Fibroblast of villous mesenchyme (primary cell): Measurements from ENCODE around the gene EXOC3L4. TPM values are rescaled to one million over a fixed set of nuclear protein-coding genes. Genes with fewer than 3 reads are reported as not detected.

ENCODE experiments used
- DNase-seq: peaks from one replicate; pipeline ENCODE4 v3.0.0-alpha.2; 2010; ENCODE audit warnings: low read depth
- H3K4me3 ChIP-seq: 2 replicates; pipeline ENCODE4 v1.5.1; 2011; ENCODE audit warnings: low read depth, mild to moderate bottlenecking, low read length
- total RNA-seq: library from RNA; depleted of rRNA; stranded (reverse); fragments of >200 nt; gene quantifications from 2 replicates; pipeline ENCODE4 v1.2.3, GENCODE V29; 2012
- TF ChIP-seq, protein P1 (sequence below): IDR thresholded peaks from 2 replicates; pipeline ENCODE4 v1.5.1; 2012; ENCODE audit warnings: low read depth, mild to moderate bottlenecking, low read length; ENCODE audit not compliant: insufficient read depth

EXOC3L4 gene
- total RNA-seq, 1 donor: not detected

GRCh38 chr14:103129301-103130016 is 34.9 kb downstream of the EXOC3L4 start:
- DNase-seq: no peak
- TF ChIP-seq, protein P1, sequence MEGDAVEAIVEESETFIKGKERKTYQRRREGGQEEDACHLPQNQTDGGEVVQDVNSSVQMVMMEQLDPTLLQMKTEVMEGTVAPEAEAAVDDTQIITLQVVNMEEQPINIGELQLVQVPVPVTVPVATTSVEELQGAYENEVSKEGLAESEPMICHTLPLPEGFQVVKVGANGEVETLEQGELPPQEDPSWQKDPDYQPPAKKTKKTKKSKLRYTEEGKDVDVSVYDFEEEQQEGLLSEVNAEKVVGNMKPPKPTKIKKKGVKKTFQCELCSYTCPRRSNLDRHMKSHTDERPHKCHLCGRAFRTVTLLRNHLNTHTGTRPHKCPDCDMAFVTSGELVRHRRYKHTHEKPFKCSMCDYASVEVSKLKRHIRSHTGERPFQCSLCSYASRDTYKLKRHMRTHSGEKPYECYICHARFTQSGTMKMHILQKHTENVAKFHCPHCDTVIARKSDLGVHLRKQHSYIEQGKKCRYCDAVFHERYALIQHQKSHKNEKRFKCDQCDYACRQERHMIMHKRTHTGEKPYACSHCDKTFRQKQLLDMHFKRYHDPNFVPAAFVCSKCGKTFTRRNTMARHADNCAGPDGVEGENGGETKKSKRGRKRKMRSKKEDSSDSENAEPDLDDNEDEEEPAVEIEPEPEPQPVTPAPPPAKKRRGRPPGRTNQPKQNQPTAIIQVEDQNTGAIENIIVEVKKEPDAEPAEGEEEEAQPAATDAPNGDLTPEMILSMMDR: no peak
- no peak overlapping the region for H3K4me3 ChIP-seq

- TF ChIP-seq, protein P1: no peak
- no peak for DNase-seq
- no peak overlapping the region for H3K4me3 ChIP-seq
Measured at GRCh38 chr14:103130017-103130764, 35.7 kb downstream of the EXOC3L4 start.

DNA sequence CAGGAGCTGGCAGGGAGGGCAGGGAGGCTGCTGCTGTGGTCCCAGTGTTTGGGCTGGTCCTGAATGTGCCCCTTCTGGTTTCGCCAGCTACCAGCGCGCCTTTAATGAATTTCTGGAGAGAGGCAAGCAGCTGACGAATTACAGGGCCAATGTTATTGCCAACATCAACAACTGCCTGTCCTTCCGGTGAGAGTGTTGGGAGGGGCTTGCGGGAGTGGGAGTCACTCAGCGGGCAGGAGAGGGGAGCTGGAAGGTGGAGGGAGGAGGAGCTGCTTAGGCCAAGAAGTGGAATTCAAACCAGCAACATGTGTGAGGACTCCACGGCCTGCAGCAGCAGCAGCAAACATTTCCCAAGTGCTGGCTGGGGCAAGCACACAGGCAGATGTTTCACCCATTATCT is 36.4 kb downstream of the EXOC3L4 start:
- TF ChIP-seq, protein P1: no peak
- H3K4me3 ChIP-seq: no peak overlapping the region
- peak; percentile 85 for DNase-seq

GRCh38 chr14:103131580-103131979 is 37.1 kb downstream of the EXOC3L4 start:
- no peak overlapping the region for H3K4me3 ChIP-seq
- DNase-seq: no peak
- TF ChIP-seq, protein P1: no peak

GRCh38 chr14:103132381-103133209 is 38.1 kb downstream of the EXOC3L4 start:
- H3K4me3 ChIP-seq: no peak overlapping the region
- no peak for DNase-seq
- TF ChIP-seq, protein P1: no peak

- TF ChIP-seq, protein P1: no peak
- H3K4me3 ChIP-seq: no peak overlapping the region
- DNase-seq: no peak
Measured at GRCh38 chr14:103133210-103134140, 39.0 kb downstream of the EXOC3L4 start.
